GM10248 (cell line): ENCODE results near the gene GPR4.

ENCODE experiments used
- CTCF ChIA-PET: fragments of 300-600 bp; sonication (Branson Sonifier 250); formaldehyde crosslinking; extraction: SDS; loops from one replicate; lab custom pipeline; 2021; ENCODE audit warnings: antibody characterized with exemption; lab: Yijun Ruan, JAX
- POLR2A ChIA-PET: fragments of 350-650 bp; sonication (Branson Sonifier 250); formaldehyde crosslinking; extraction: SDS; loops from one replicate; lab custom pipeline; 2020; ENCODE audit warnings: antibody characterized with exemption; lab: Yijun Ruan, JAX
- DNase-seq: peaks from one replicate; pipeline ENCODE4 v3.0.0; 2012; ENCODE audit errors: extremely low spot score
- TF ChIP-seq, protein P1 (sequence below): IDR thresholded peaks from 2 replicates; pipeline ENCODE4 v1.5.1; 2012; ENCODE audit warnings: mild to moderate bottlenecking, low read depth; ENCODE audit errors: extremely low read depth, missing control alignments, control extremely low read depth

GPR4 gene

DNA sequence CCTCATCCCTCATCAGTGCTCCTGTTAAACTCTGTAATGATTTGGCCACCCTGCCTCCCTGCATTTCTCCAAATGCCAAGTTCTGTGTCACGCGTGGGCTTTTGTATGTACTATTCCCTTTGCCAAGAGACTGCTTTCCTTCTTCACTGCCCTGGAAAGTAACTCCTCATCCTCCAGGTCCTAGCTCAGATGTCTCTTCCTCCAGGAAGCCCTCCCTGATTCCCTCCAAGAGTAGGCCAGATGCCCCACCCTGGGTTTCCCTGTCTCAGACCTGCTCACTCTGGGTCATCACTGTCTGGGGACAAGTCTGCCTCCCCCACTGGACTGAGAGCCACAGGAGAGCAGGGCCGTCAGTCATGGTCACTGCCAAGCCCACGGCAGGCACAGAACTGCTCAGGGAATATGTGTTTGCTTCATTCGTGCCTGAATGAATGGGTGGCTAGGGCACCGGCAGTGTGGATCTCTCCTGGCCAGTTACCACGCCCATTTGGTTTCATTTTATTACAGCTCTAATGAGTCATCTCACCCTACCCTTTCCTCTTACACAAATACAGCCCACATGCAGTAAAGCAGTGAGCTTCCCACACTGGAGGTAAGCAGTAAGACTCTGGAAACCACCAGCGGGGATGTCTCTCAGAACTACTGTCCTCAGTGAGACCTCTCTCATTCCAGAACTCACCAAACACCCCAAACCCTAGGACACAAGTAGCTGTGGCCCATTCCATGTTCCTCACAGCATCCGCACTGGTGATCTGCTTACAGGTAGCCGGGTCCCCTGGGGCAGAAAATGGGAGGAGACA lies 12.1 kb upstream of the GPR4 start:
- TF ChIP-seq, protein P1, sequence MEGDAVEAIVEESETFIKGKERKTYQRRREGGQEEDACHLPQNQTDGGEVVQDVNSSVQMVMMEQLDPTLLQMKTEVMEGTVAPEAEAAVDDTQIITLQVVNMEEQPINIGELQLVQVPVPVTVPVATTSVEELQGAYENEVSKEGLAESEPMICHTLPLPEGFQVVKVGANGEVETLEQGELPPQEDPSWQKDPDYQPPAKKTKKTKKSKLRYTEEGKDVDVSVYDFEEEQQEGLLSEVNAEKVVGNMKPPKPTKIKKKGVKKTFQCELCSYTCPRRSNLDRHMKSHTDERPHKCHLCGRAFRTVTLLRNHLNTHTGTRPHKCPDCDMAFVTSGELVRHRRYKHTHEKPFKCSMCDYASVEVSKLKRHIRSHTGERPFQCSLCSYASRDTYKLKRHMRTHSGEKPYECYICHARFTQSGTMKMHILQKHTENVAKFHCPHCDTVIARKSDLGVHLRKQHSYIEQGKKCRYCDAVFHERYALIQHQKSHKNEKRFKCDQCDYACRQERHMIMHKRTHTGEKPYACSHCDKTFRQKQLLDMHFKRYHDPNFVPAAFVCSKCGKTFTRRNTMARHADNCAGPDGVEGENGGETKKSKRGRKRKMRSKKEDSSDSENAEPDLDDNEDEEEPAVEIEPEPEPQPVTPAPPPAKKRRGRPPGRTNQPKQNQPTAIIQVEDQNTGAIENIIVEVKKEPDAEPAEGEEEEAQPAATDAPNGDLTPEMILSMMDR, result no peak
- POLR2A ChIA-PET, result interaction anchor here (0.5 kb wide), 1 partner anchor 1642 kb away, joined by 5 read pairs; the partner anchor contains the start of gene CCDC9
- peak; percentile 81 for DNase-seq
- CTCF ChIA-PET, result interaction anchor here (1.0 to 5.7 kb wide), 9 partner anchors 8 to 125 kb away, joined by 3 to 57 read pairs (median 3); partner anchors contain the start of gene EML2

DNA sequence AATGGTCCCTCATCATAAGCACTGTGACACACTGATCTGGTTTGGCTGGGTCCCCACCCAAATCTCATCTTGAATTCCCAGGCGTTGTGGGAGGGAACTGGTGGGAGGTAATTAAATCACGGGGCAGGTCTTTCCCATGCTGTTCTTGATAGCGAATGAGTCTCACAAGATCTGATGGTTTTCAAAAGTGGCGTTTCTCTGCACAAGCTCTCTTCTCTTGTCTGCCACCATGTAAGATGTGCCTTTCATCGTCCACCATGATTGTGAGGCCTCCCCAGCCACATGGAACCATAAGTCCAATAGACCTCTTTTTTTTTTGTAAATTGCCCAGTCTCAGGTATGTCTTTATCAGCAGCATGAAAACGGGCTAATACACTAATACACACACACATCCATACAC lies 6.9 kb upstream of the GPR4 start:
- TF ChIP-seq, protein P1, result no peak
- POLR2A ChIA-PET, result no interaction called here
- no peak for DNase-seq
- CTCF ChIA-PET, result interaction anchor here (0.8 to 7.1 kb wide), 2 partner anchors 34 to 65 kb away, joined by 3 to 60 read pairs; no protein-coding TSS in a partner anchor

DNA sequence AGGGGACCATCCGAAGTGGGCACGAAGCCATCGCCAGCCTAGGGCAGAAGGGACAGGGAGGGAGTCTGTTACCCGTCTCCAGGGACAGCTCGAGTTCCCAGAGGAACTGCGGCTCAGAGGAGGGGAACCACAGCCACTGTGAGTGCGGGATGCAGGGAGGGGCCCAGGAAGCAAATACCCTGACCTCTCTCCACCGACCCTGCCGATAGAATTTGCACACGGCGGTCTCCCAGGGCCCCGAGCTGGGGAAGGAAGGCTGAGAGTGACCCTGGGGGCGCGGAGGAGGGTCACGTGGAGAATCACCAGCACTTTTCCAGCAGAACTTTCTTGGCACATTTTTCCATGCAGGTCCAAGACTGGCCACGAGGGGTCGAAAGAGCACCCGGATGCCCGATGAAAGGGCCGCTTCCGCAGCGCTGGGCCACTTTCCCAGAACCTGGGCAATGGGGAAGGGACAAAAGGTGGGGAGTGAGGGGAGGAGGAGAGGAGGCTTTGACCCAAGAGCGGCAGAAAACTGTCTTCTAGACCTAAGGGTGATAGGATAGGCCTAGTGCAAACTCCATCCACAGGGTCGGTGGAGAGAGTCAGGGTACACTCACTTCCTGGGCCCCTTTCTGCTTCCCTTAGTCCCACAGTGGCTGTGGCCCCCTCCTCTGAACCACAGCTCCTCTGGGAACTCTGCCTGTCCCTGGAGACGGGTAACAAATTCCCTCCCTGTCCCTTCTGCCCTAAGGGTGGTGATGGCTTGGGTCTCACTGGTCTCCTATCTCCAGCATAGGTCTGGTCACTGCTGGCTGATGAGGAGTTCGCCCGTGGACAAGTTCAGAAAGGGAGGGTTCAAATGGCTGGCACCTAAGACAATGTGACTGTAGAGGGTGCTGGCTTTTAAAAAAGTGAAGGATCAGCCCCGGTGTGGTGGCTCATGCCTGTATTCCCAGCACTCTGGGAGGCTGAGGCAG lies 5.3 kb upstream of the GPR4 start:
- POLR2A ChIA-PET, result no interaction called here
- TF ChIP-seq, protein P1, result peak; percentile 59
- peak; percentile 61 for DNase-seq
- CTCF ChIA-PET, result interaction anchor here (0.8 to 7.1 kb wide), 9 partner anchors 8 to 70 kb away, joined by 3 to 60 read pairs (median 4); no protein-coding TSS in a partner anchor

DNA sequence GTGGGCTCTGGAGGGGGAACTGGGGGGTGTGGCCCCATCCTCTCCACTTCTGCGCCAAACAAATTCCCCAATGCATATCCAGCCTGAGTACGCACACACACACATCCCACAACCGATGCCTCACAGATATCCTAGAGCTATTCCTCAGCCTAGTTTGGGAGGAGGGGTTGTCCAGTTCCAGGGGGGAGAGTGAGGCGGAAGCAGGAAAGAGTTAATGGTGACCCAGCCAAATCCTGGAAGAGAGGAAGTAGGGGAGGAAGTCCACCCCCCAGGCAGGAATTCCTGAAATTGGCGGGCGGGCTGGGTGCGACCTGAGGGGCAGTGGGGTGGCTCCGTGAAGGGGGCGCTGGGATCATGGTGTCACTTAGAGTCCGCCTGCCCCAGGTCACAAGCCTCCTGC lies 897 bp downstream of the GPR4 start:
- POLR2A ChIA-PET, result no interaction called here
- TF ChIP-seq, protein P1, result no peak
- CTCF ChIA-PET, result interaction anchor here (1.8 kb wide), 1 partner anchor 38 kb away, joined by 6 read pairs; the partner anchor contains the start of gene EML2
- DNase-seq, result no peak

DNA sequence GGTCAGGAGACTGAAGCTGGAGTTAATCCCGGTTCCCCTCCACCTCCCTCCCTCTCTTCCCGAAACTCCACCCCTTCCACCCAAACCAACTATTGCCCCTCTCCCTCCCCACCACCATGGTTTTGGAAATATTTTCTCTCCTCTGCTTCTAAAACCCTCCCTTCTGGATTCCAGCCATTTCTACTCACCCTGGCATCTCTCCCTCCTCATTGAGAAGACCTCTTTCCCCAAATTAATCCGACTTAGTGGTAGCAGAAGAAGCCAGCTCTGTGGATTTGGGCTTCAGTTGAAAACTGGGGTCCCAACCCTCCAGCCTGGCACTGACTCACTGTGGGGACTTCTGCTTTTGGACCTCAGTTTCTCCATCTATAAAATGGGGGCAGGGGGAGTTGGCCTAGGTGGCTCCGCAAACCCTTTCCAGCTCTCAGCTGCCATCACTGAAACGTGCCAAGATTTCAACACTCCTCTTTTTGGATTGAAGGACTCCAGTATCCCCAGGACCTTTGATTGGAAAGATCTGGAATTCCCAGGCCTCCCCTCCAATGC lies 1.6 kb downstream of the GPR4 start:
- POLR2A ChIA-PET, result no interaction called here
- TF ChIP-seq, protein P1, result no peak
- CTCF ChIA-PET, result interaction anchor here (1.8 kb wide), 1 partner anchor 39 kb away, joined by 6 read pairs; the partner anchor contains the start of gene EML2
- no peak for DNase-seq
